SK-N-SH (cell line): ENCODE measurements around the gene RGPD4. TPM values are rescaled to one million over a fixed set of nuclear protein-coding genes. Genes with fewer than 3 reads are reported as not detected.

ENCODE experiments used
- CTCF ChIA-PET: fragments of 300-600, 350-600 bp; formaldehyde crosslinking; extraction: SDS; loops from one replicate; lab custom pipeline; 2021; lab: Yijun Ruan, JAX
- POLR2A ChIA-PET: fragments of 350-600 bp; sonication (Branson Sonifier 250); formaldehyde crosslinking; extraction: SDS; loops from one replicate; lab custom pipeline; 2020; ENCODE audit warnings: antibody characterized with exemption, inconsistent platforms; lab: Yijun Ruan, JAX
- DNase-seq: peaks from one replicate; pipeline ENCODE4 v3.0.0; 2012
- H2AFZ ChIP-seq: fragments of 200-600 bp; sonication (generic); 2 replicates; pipeline ENCODE4 v1.8.1; 2016; ENCODE audit warnings: antibody characterized with exemption, mild to moderate bottlenecking, low read depth
- H3F3A ChIP-seq: fragments of 200-600 bp; sonication (generic); replicated peaks from 2 replicates; pipeline ENCODE3; 2016; ENCODE audit warnings: antibody characterized with exemption, mild to moderate bottlenecking; ENCODE audit not compliant: insufficient read depth
- H3K27ac ChIP-seq, 2 experiments: fragments of 200-500 bp in 1 of 2; fragments of 200-600 bp in 1 of 2; sonication (Bioruptor generic) in 1 of 2; sonication (generic), shearing (Covaris generic) in 1 of 2; 2 replicates each; pipeline versions ENCODE4 v1.5.1 to v1.6.1; 2014 to 2016; ENCODE audit warnings: low read depth in 2 of 2, inconsistent platforms in 1 of 2, low read length in 1 of 2, mild to moderate bottlenecking in 1 of 2, mixed read lengths in 1 of 2
- H3K27me3 ChIP-seq: fragments of 200-600 bp; sonication (generic), shearing (Covaris generic); 2 replicates; pipeline ENCODE4 v1.6.1; 2016; ENCODE audit warnings: mixed run types; ENCODE audit not compliant: insufficient read depth
- H3K36me3 ChIP-seq, 2 experiments: fragments of 200-500 bp in 1 of 2; fragments of 200-600 bp in 1 of 2; sonication (Bioruptor generic) in 1 of 2; sonication (generic) in 1 of 2; replicated peaks in 1 of 2; 2 replicates each; pipeline versions ENCODE3 to v1.5.1; 2014 to 2016; ENCODE audit warnings: low read length in 1 of 2, mild to moderate bottlenecking in 1 of 2; ENCODE audit not compliant: insufficient read depth in 2 of 2, control insufficient read depth in 1 of 2
- H3K4me1 ChIP-seq, 2 experiments: fragments of 200-500 bp in 1 of 2; fragments of 200-600 bp in 1 of 2; sonication (Bioruptor generic) in 1 of 2; sonication (generic), shearing (Covaris generic) in 1 of 2; 2 replicates each; pipeline versions ENCODE4 v1.5.1 to v1.6.1; 2014 to 2016; ENCODE audit warnings: low read depth in 1 of 2, low read length in 1 of 2, mixed run types in 1 of 2; ENCODE audit not compliant: insufficient read depth in 2 of 2, control insufficient read depth in 1 of 2
- H3K4me2 ChIP-seq: fragments of 200-600 bp; sonication (generic), shearing (Covaris generic); 2 replicates; pipeline ENCODE4 v1.6.1; 2017; ENCODE audit warnings: mixed run types
- H3K4me3 ChIP-seq, 2 experiments: fragments of 200-500 bp in 1 of 2; fragments of 200-600 bp in 1 of 2; sonication (Bioruptor generic) in 1 of 2; sonication (generic), shearing (Covaris generic) in 1 of 2; 2 replicates each; pipeline versions ENCODE4 v1.5.1 to v1.8.1; 2014 to 2016; ENCODE audit warnings: low read depth in 2 of 2, inconsistent platforms in 1 of 2, low read length in 1 of 2, mild to moderate bottlenecking in 1 of 2, mixed read lengths in 1 of 2, moderate library complexity in 1 of 2
- H3K79me2 ChIP-seq: fragments of 200-600 bp; sonication (generic); 2 replicates; pipeline ENCODE4 v1.8.1; 2017; ENCODE audit warnings: mild to moderate bottlenecking; ENCODE audit not compliant: insufficient read depth
- H3K9ac ChIP-seq: fragments of 200-600 bp; sonication (generic); 2 replicates; pipeline ENCODE4 v1.6.1; 2017; ENCODE audit warnings: mixed run types
- H3K9me2 ChIP-seq: fragments of 200-600 bp; sonication (generic); 2 replicates; pipeline ENCODE4 v1.6.1; 2017; ENCODE audit warnings: mixed run types
- H3K9me3 ChIP-seq: fragments of 200-600 bp; sonication (generic); 2 replicates; pipeline ENCODE4 v1.6.1; 2017; ENCODE audit warnings: mixed run types, mild to moderate bottlenecking, moderate library complexity
- H4K20me1 ChIP-seq: fragments of 200-600 bp; sonication (generic); 2 replicates; pipeline ENCODE4 v1.6.1; 2017; ENCODE audit warnings: mild to moderate bottlenecking, mixed run types; ENCODE audit not compliant: insufficient read depth
- EP300 ChIP-seq, 2 experiments: IDR thresholded peaks; 2 replicates each; pipeline versions ENCODE4 v1.4.0 to v1.6.1; 2012; ENCODE audit warnings: borderline replicate concordance in 1 of 2, low read depth in 1 of 2, low read length in 1 of 2
- EZH2phosphoT487 ChIP-seq: fragments of 200-600 bp; sonication (generic); IDR thresholded peaks from 2 replicates; pipeline ENCODE4 v1.6.1; 2017; ENCODE audit warnings: low read depth, mixed run types, mild to moderate bottlenecking, antibody characterized with exemption, moderate library complexity, borderline replicate concordance
- FOSL2 ChIP-seq: IDR thresholded peaks from 2 replicates; pipeline ENCODE4 v1.4.0; 2012; ENCODE audit warnings: low read depth, mild to moderate bottlenecking, moderate library complexity, borderline replicate concordance
- GATA2 ChIP-seq: sonication (generic); formaldehyde crosslinking; IDR thresholded peaks from 2 replicates; pipeline ENCODE4 v1.5.0; 2020; ENCODE audit warnings: mild to moderate bottlenecking, missing genetic modification reagents
- MXI1 ChIP-seq: IDR thresholded peaks from 2 replicates; pipeline ENCODE4 v1.6.1; 2012; ENCODE audit warnings: mild to moderate bottlenecking, low read depth, low read length, improper control_type of control experiment
- NRF1 ChIP-seq: IDR thresholded peaks from 2 replicates; pipeline ENCODE4 v1.6.1; 2012; ENCODE audit warnings: low read depth, mild to moderate bottlenecking, low read length
- RAD21 ChIP-seq: IDR thresholded peaks from 2 replicates; pipeline ENCODE4 v1.6.1; 2012; ENCODE audit warnings: mild to moderate bottlenecking, low read length
- RXRA ChIP-seq: IDR thresholded peaks from 2 replicates; pipeline ENCODE4 v1.4.0; 2012; ENCODE audit warnings: low read depth, mild to moderate bottlenecking, borderline replicate concordance
- TAF1 ChIP-seq: IDR thresholded peaks from 2 replicates; pipeline ENCODE4 v1.6.1; 2012; ENCODE audit warnings: low read depth, mild to moderate bottlenecking, low read length, moderate library complexity, borderline replicate concordance
- YY1 ChIP-seq: IDR thresholded peaks from 2 replicates; pipeline ENCODE4 v1.4.0; 2012; ENCODE audit warnings: low read depth, mild to moderate bottlenecking
- WGBS: methylation state at CpG from one replicate; pipeline ENCODE4 v1.1.6; 2017; ENCODE audit warnings: low lambda C conversion rate; 5-methylcytosine and 5-hydroxymethylcytosine counted together
- polyA plus RNA-seq, 3 experiments: library from polyadenylated mRNA; depleted of rRNA; stranded (reverse); fragments of >200 nt; gene quantifications; 2 replicates each; pipeline ENCODE4 v1.2.3, GENCODE V29; 2012
- TF ChIP-seq, protein P1 (sequence below): IDR thresholded peaks from 2 replicates; pipeline ENCODE4 v1.4.0; 2012; ENCODE audit warnings: low read depth, borderline replicate concordance
- TF ChIP-seq, protein P2 (sequence below): IDR thresholded peaks from 2 replicates; pipeline ENCODE4; 2012
- TF ChIP-seq, protein P3 (sequence below): fragments of 150-350 bp; IDR thresholded peaks from 2 replicates; pipeline ENCODE4 v1.6.1; 2017; ENCODE audit warnings: antibody characterized with exemption, low read length, low read depth, borderline replicate concordance

The RGPD4 gene
- polyA plus RNA-seq, 1 of the 3 experiments (the other 2 are of a cell fraction) = not detected

DNA sequence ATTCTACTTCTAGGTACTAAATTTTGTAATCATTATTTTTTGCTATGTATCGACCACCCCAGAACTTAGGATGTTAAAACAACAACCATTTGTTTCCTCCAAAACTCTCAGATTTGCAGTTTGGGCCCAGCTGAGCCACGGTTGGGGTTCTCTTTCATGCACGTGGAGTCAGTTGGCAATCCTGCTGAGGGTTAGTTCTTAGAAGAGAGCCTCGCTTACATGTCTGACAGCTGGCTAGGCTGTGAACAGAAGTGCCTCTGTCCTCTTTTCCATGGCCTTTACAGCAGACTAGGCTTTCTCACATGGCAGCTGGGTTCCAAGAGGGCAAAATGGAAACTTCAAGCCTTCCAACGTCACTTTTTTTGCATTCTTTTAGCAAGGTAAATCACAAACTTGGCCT, 9.3 kb upstream of the RGPD4 start:
- H2AFZ ChIP-seq = no peak overlapping the region
- WGBS = 40% methylated on average over 5 of the region's 5 CpGs
- H3K9ac ChIP-seq = no peak overlapping the region
- H3F3A ChIP-seq = no peaks in the 10 kb centered on the region
- H3K4me3 ChIP-seq = no peak overlapping the region
- no peak for DNase-seq
- no peaks in the 10 kb centered on the region for H3K79me2 ChIP-seq
- H3K4me2 ChIP-seq = no peak overlapping the region
- no peaks in the 10 kb centered on the region for H3K9me2 ChIP-seq
- no peaks in the 10 kb centered on the region for H3K4me1 ChIP-seq
- no peak overlapping the region for H3K27ac ChIP-seq
- no peaks in the 10 kb centered on the region for H3K27me3 ChIP-seq
- no peaks in the 10 kb centered on the region for H3K36me3 ChIP-seq
- TF ChIP-seq YY1 (no peak), TAF1 (no peak), MXI1 (no peak), RAD21 (no peak), FOSL2 (no peak), EP300 (IDR thresholded peaks at IDR 0.05; ENCODE audit: borderline replicate concordance in 1 of 2, low read depth in 1 of 2, low read length in 1 of 2) (no peak), NRF1 (no peak), EZH2phosphoT487 (no peak)
- TF ChIP-seq, protein P1, sequence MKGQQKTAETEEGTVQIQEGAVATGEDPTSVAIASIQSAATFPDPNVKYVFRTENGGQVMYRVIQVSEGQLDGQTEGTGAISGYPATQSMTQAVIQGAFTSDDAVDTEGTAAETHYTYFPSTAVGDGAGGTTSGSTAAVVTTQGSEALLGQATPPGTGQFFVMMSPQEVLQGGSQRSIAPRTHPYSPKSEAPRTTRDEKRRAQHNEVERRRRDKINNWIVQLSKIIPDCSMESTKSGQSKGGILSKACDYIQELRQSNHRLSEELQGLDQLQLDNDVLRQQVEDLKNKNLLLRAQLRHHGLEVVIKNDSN = no peak
- TF ChIP-seq, all 33 proteins: peak for 0
- Histone ChIP-seq H4K20me1 (no peaks in the 10 kb centered on the region), H3K9me3 (no peaks in the 10 kb centered on the region)
- ChIA-PET CTCF (interaction anchor here (0.5 kb wide), 1 partner anchor 1056 kb away, joined by 3 read pairs; no protein-coding TSS in a partner anchor), POLR2A (no interaction called here)

DNA sequence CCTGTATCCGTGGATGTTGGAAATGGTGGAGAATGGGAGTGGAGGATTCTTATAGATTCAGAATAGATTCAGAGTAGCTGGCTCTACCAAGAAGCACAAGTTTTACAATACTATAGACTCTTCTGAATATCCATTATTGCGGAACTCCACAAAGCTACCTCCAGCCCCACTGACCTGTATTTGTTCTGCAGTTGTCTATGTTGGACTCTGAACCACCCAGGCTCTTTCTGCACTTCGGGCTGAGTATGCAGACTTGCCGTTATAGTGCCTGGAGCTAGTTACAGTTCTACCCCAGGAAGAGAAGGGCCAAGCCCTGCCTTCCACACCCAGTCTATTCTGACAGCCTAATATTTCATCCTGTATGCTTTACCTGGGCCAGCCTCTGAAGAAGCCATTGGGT, 4.4 kb upstream of the RGPD4 start:
- DNase-seq = no peak
- H3K4me3 ChIP-seq = no peak overlapping the region
- H4K20me1 ChIP-seq = no peaks in the 10 kb centered on the region
- no peak overlapping the region for H3K9ac ChIP-seq
- H3K4me2 ChIP-seq = no peak overlapping the region
- no peak overlapping the region for H2AFZ ChIP-seq
- no peaks in the 10 kb centered on the region for H3K9me3 ChIP-seq
- H3K4me1 ChIP-seq = no peaks in the 10 kb centered on the region
- H3F3A ChIP-seq = no peaks in the 10 kb centered on the region
- 72% methylated on average over 4 of the region's 4 CpGs for WGBS
- POLR2A ChIA-PET = no interaction called here
- H3K36me3 ChIP-seq = no peaks in the 10 kb centered on the region
- TF ChIP-seq YY1 (no peak), EZH2phosphoT487 (no peak), MXI1 (no peak), GATA2 (CRISPR knock-in tag) (no peak), RXRA (no peak)
- TF ChIP-seq, protein P2, sequence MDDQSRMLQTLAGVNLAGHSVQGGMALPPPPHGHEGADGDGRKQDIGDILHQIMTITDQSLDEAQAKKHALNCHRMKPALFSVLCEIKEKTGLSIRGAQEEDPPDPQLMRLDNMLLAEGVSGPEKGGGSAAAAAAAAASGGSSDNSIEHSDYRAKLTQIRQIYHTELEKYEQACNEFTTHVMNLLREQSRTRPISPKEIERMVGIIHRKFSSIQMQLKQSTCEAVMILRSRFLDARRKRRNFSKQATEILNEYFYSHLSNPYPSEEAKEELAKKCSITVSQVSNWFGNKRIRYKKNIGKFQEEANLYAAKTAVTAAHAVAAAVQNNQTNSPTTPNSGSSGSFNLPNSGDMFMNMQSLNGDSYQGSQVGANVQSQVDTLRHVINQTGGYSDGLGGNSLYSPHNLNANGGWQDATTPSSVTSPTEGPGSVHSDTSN = no peak
- TF ChIP-seq, protein P1 = no peak
- TF ChIP-seq, protein P3, sequence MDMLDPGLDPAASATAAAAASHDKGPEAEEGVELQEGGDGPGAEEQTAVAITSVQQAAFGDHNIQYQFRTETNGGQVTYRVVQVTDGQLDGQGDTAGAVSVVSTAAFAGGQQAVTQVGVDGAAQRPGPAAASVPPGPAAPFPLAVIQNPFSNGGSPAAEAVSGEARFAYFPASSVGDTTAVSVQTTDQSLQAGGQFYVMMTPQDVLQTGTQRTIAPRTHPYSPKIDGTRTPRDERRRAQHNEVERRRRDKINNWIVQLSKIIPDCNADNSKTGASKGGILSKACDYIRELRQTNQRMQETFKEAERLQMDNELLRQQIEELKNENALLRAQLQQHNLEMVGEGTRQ = no peak
- TF ChIP-seq, all 33 proteins: peak for 0
- Histone ChIP-seq H3K9me2 (no peaks in the 10 kb centered on the region), H3K79me2 (no peaks in the 10 kb centered on the region), H3K27ac (no peak overlapping the region), H3K27me3 (no peaks in the 10 kb centered on the region)
- CTCF ChIA-PET = no interaction called here
